GM12874 (cell line): ENCODE measurements around the gene ERVH48-1.

Experiments
- CTCF ChIP-seq: IDR thresholded peaks from 2 replicates; pipeline ENCODE4 v1.5.1; 2011; ENCODE audit warnings: low read depth, mild to moderate bottlenecking, control low read depth, low read length, moderate library complexity; ENCODE audit not compliant: insufficient read depth

ERVH48-1 gene

GRCh38 chr21:42878993-42879787, 46.2 kb downstream of the ERVH48-1 start, which contains the start of gene WDR4:
WDR4 (minus strand) TSS chr21:42879539; CDS start chr21:42879495, 44 bp downstream.
- TF ChIP-seq CTCF: no peak

- TF ChIP-seq CTCF: no peak
Observed at GRCh38 chr21:42878678-42878992, 46.8 kb downstream of the ERVH48-1 start.

GRCh38 chr21:42873096-42873495, 52.3 kb downstream of the ERVH48-1 start:
- no peak for TF ChIP-seq CTCF

GRCh38 chr21:42868196-42868595, 57.2 kb downstream of the ERVH48-1 start:
- no peak for TF ChIP-seq CTCF
